HUES48 (cell line): ENCODE results near the gene MIOX.

ENCODE experiments used
- H3K27ac ChIP-seq: one replicate; pipeline ENCODE4 v1.7.0; 2013; ENCODE audit warnings: low read depth, low read length, inconsistent platforms
- H3K27me3 ChIP-seq: 2 replicates; pipeline ENCODE4 v1.6.1; 2013; ENCODE audit warnings: mild to moderate bottlenecking, low read length; ENCODE audit not compliant: control insufficient read depth, insufficient read depth
- H3K36me3 ChIP-seq: 2 replicates; pipeline ENCODE4 v1.6.1; 2013; ENCODE audit warnings: low read length; ENCODE audit not compliant: control insufficient read depth, insufficient read depth
- H3K4me1 ChIP-seq: 2 replicates; pipeline ENCODE4 v1.6.1; 2013; ENCODE audit warnings: mild to moderate bottlenecking, low read length; ENCODE audit not compliant: control insufficient read depth, insufficient read depth
- H3K4me3 ChIP-seq: 2 replicates; pipeline ENCODE4 v1.5.1; 2013; ENCODE audit warnings: mild to moderate bottlenecking, low read depth, low read length
- H3K9ac ChIP-seq: 2 replicates; pipeline ENCODE4 v1.6.1; 2013; ENCODE audit warnings: mild to moderate bottlenecking, low read depth, low read length, moderate library complexity
- H3K9me3 ChIP-seq: 2 replicates; pipeline ENCODE4 v1.6.1; 2013; ENCODE audit warnings: low read length; ENCODE audit not compliant: control insufficient read depth, insufficient read depth

The MIOX gene

GRCh38 chr22:50444663-50445062, 42.0 kb upstream of the MIOX start:
- peaks cover 59% of the 10 kb centered on the region for H3K36me3 ChIP-seq
- H3K27ac ChIP-seq: no peak overlapping the region
- H3K27me3 ChIP-seq: no peaks in the 10 kb centered on the region
- no peak overlapping the region for H3K9ac ChIP-seq
- no peaks in the 10 kb centered on the region for H3K4me1 ChIP-seq
- H3K4me3 ChIP-seq: no peak overlapping the region
- H3K9me3 ChIP-seq: no peaks in the 10 kb centered on the region

- Histone ChIP-seq H3K9ac (no peak overlapping the region), H3K4me3 (no peak overlapping the region), H3K27ac (peak overlapping the region; percentile 28), H3K4me1 (no peaks in the 10 kb centered on the region), H3K27me3 (no peaks in the 10 kb centered on the region), H3K36me3 (peaks cover 54% of the 10 kb centered on the region), H3K9me3 (no peaks in the 10 kb centered on the region)
These were observed 41.4 kb upstream of the MIOX start for GRCh38 chr22:50445071-50445879.

GRCh38 chr22:50445880-50446707, 40.6 kb upstream of the MIOX start:
- Histone ChIP-seq H3K27me3 (no peaks in the 10 kb centered on the region), H3K27ac (no peak overlapping the region), H3K36me3 (peaks cover 52% of the 10 kb centered on the region), H3K9ac (no peak overlapping the region), H3K9me3 (no peaks in the 10 kb centered on the region), H3K4me1 (no peaks in the 10 kb centered on the region), H3K4me3 (no peak overlapping the region)

- no peak overlapping the region for H3K9ac ChIP-seq
- H3K27me3 ChIP-seq: no peaks in the 10 kb centered on the region
- H3K36me3 ChIP-seq: peaks cover 52% of the 10 kb centered on the region
- no peaks in the 10 kb centered on the region for H3K4me1 ChIP-seq
- H3K4me3 ChIP-seq: no peak overlapping the region
- H3K9me3 ChIP-seq: no peaks in the 10 kb centered on the region
- no peak overlapping the region for H3K27ac ChIP-seq
These were observed 39.7 kb upstream of the MIOX start for GRCh38 chr22:50446708-50447575.

GRCh38 chr22:50447576-50448551, 38.8 kb upstream of the MIOX start:
- Histone ChIP-seq H3K27ac (no peak overlapping the region), H3K36me3 (peaks cover 56% of the 10 kb centered on the region), H3K9ac (no peak overlapping the region), H3K9me3 (no peaks in the 10 kb centered on the region), H3K4me1 (no peaks in the 10 kb centered on the region), H3K4me3 (no peak overlapping the region), H3K27me3 (no peaks in the 10 kb centered on the region)

GRCh38 chr22:50452649-50453048, 34.0 kb upstream of the MIOX start:
- no peak overlapping the region for H3K4me3 ChIP-seq
- no peaks in the 10 kb centered on the region for H3K27me3 ChIP-seq
- H3K4me1 ChIP-seq: no peaks in the 10 kb centered on the region
- H3K9ac ChIP-seq: no peak overlapping the region
- no peak overlapping the region for H3K27ac ChIP-seq
- H3K9me3 ChIP-seq: no peaks in the 10 kb centered on the region
- H3K36me3 ChIP-seq: peaks cover 64% of the 10 kb centered on the region

GRCh38 chr22:50454556-50455075, 32.0 kb upstream of the MIOX start:
- Histone ChIP-seq H3K9ac (no peak overlapping the region), H3K36me3 (peaks cover 64% of the 10 kb centered on the region), H3K27ac (no peak overlapping the region), H3K9me3 (no peaks in the 10 kb centered on the region), H3K27me3 (no peaks in the 10 kb centered on the region), H3K4me1 (no peaks in the 10 kb centered on the region), H3K4me3 (no peak overlapping the region)

- H3K9ac ChIP-seq: no peak overlapping the region
- H3K36me3 ChIP-seq: peaks cover 68% of the 10 kb centered on the region
- no peak overlapping the region for H3K4me3 ChIP-seq
- H3K27me3 ChIP-seq: no peaks in the 10 kb centered on the region
- H3K4me1 ChIP-seq: no peaks in the 10 kb centered on the region
- no peaks in the 10 kb centered on the region for H3K9me3 ChIP-seq
- no peak overlapping the region for H3K27ac ChIP-seq
These were observed 31.5 kb upstream of the MIOX start for GRCh38 chr22:50455201-50455600.

- Histone ChIP-seq H3K4me3 (no peak overlapping the region), H3K36me3 (peaks cover 71% of the 10 kb centered on the region), H3K27me3 (no peaks in the 10 kb centered on the region), H3K27ac (no peak overlapping the region), H3K4me1 (no peaks in the 10 kb centered on the region), H3K9me3 (no peaks in the 10 kb centered on the region), H3K9ac (no peak overlapping the region)
These were observed 30.6 kb upstream of the MIOX start for GRCh38 chr22:50456026-50456425.
